Suppressor macrophage treated with lipopolysaccharide for 4 hours (primary cell): ENCODE measurements around the gene SLC9A9.

Experiments
- DNase-seq: peaks from one replicate; pipeline ENCODE4 v3.0.0-alpha.2; 2020

SLC9A9 gene

GRCh38 chr3:143676747-143677146 is 171.5 kb downstream of the SLC9A9 start:
- no peak for DNase-seq

- no peak for DNase-seq
Measured at GRCh38 chr3:143676021-143676420, 172.2 kb downstream of the SLC9A9 start.

- DNase-seq, result peak; percentile 88
Measured at GRCh38 chr3:143674100-143674968, 173.9 kb downstream of the SLC9A9 start.

GRCh38 chr3:143672396-143673165 is 175.7 kb downstream of the SLC9A9 start:
- no peak for DNase-seq

- DNase-seq, result no peak
Measured at GRCh38 chr3:143671626-143672025, 176.6 kb downstream of the SLC9A9 start.

- DNase-seq, result no peak
Measured at GRCh38 chr3:143668924-143669790, 179.1 kb downstream of the SLC9A9 start.

- DNase-seq, result no peak
Measured at GRCh38 chr3:143668385-143668784, 179.9 kb downstream of the SLC9A9 start.

GRCh38 chr3:143661677-143662076 is 186.6 kb downstream of the SLC9A9 start:
- no peak for DNase-seq

GRCh38 chr3:143658861-143659260 is 189.4 kb downstream of the SLC9A9 start:
- DNase-seq, result no peak

GRCh38 chr3:143658116-143658515 is 190.2 kb downstream of the SLC9A9 start:
- no peak for DNase-seq

- no peak for DNase-seq
Measured at GRCh38 chr3:143657391-143657790, 190.9 kb downstream of the SLC9A9 start.

- no peak for DNase-seq
Measured at GRCh38 chr3:143654906-143655305, 193.4 kb downstream of the SLC9A9 start.

GRCh38 chr3:143653935-143654334 is 194.3 kb downstream of the SLC9A9 start:
- no peak for DNase-seq

- no peak for DNase-seq
Measured at GRCh38 chr3:143653493-143653892, 194.8 kb downstream of the SLC9A9 start.

GRCh38 chr3:143652118-143652517 is 196.2 kb downstream of the SLC9A9 start:
- DNase-seq, result no peak

GRCh38 chr3:143650827-143651226 is 197.4 kb downstream of the SLC9A9 start:
- DNase-seq, result peak; percentile 19

GRCh38 chr3:143650120-143650519 is 198.1 kb downstream of the SLC9A9 start:
- DNase-seq, result no peak

- DNase-seq, result no peak
Measured at GRCh38 chr3:143648708-143649107, 199.6 kb downstream of the SLC9A9 start.

GRCh38 chr3:143648218-143648617 is 200.1 kb downstream of the SLC9A9 start:
- no peak for DNase-seq

- DNase-seq, result peak; percentile 48
Measured at GRCh38 chr3:143644370-143645089, 203.7 kb downstream of the SLC9A9 start.

GRCh38 chr3:143643905-143644304 is 204.4 kb downstream of the SLC9A9 start:
- no peak for DNase-seq

- DNase-seq, result no peak
Measured at GRCh38 chr3:143640774-143641173, 207.5 kb downstream of the SLC9A9 start.
